IPS DF 4.7 (cell line): ENCODE measurements around the gene PISD.

Experiments used
- DNase-seq: peaks from one replicate; pipeline ENCODE4 v3.0.0-alpha.2; 2013; ENCODE audit warnings: low spot score; ENCODE audit errors: extremely low read depth

The PISD gene

GRCh38 chr22:31575190-31575589 lies 86.8 kb downstream of the PISD start:
- no peak for DNase-seq

- no peak for DNase-seq
Observed at GRCh38 chr22:31574055-31574670, 87.9 kb downstream of the PISD start.

GRCh38 chr22:31572939-31573338 lies 89.1 kb downstream of the PISD start:
- no peak for DNase-seq

GRCh38 chr22:31569126-31569525 lies 92.9 kb downstream of the PISD start:
- DNase-seq = no peak
